ENCODE data around the gene CCL3. TPM values are rescaled to one million over a fixed set of nuclear protein-coding genes. Genes with fewer than 3 reads are reported as not detected.

The CCL3 gene
- total RNA-seq (2012; rRNA removed) (not detected in 2 replicates), polyA plus RNA-seq (2012; rRNA removed) (not detected in 2 replicates), Bru-seq, nascent RNA (not detected), BruChase-seq, experiment 1, labeled RNA remaining after a 6-hour chase (not detected), BruChase-seq, experiment 2, labeled RNA remaining after a 2-hour chase (not detected)
- not detected in 2 replicates for polyA plus RNA-seq (2012; cell fraction: cytosol; rRNA removed)
- polyA plus RNA-seq (2012; cell fraction: nucleus; rRNA removed; ENCODE audit: low replicate concordance): not detected in 2 replicates
- long read RNA-seq: 0 reads

DNA sequence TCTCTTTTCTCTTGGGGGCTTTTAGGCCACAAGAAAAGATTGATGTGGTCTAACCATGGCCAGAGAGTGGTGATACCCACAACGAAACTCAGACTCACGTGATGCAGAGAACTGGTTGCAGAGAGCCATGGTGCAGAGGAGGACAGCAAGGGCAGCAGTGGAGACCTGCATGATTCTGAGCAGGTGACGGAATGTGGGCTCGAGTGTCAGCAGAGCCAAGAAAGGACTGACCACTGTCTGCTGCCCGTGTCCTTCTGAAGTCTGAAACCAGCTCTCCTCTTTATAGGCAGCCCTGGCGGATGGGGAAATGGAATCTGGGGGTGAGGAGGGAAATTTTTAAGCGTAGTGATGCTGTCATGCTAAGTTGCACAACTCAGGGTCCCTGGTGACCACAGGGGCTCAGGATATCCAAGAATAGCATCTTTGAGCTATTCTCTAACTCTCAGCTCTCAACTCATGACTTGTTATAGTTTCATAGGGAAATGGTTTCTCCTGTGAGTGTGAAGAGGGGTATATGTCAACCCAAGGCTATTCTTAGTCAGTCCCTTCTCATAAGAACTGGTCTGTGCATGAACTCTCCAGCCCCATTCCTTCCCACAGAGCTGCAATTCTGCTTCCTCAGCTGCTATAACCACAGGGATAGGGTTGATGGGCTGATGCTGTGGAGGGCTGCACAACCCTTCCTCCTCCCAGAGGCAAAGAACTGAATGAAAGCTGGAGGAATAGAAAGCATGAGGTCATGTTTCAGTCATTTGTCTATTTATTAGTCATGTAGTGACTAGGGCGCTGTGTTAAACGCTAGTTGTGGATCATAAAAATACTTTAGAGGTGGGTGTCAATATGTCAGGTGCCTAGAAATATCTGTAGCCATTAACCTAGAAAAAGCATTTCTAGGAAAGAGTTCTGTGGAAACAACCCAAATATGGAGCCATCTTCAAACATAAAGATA, at the start of gene CCL3:
CCL3 (minus strand) TSS at position 256 of the 949 bp plus-strand sequence; CDS start at position 171, 85 bp downstream.
- Histone ChIP-seq H3K4me2 (ENCODE audit: low read depth, low read length) (no peak within 1 kb of the TSS), H2AK9ac (replicated peaks; ENCODE audit: low read depth, low read length, poor library complexity) (no peak within 1 kb of the TSS), H3K4me1 (ENCODE audit: control insufficient read depth, insufficient read depth, low read length) (no peaks in the 10 kb centered on the region), H3K27ac (ENCODE audit: insufficient read depth, low read length) (no peak within 1 kb of the TSS), H4K91ac (ENCODE audit: insufficient read depth, low read depth, low read length) (no peak within 1 kb of the TSS), H3K9me1 (ENCODE audit: insufficient read depth, low read length) (no peaks in the 10 kb centered on the region), H3K14ac (replicated peaks; ENCODE audit: low read depth, low read length) (no peak within 1 kb of the TSS), H3K79me1 (ENCODE audit: low read depth in 1 of 2, low read length in 2 of 2) (no peaks in the 10 kb centered on the region), H2BK15ac (ENCODE audit: low read depth, low read length) (no peak within 1 kb of the TSS), H2BK20ac (ENCODE audit: low read depth, low read length) (no peak within 1 kb of the TSS), H3K9me3 (ENCODE audit: control insufficient read depth, insufficient read depth, low read length) (no peaks in the 10 kb centered on the region), H3K36me3 (ENCODE audit: control insufficient read depth, insufficient read depth, low read length) (no peaks in the 10 kb centered on the region), H2BK5ac (ENCODE audit: low read depth, low read length, poor library complexity, severe bottlenecking) (no peak within 1 kb of the TSS), H3K4me3 (ENCODE audit: insufficient read depth, low read depth, low read length) (no peak within 1 kb of the TSS), H2AK5ac (ENCODE audit: low read depth, low read length) (no peak within 1 kb of the TSS), H3K18ac (ENCODE audit: low read depth, low read length) (no peak within 1 kb of the TSS), H3K56ac (ENCODE audit: extremely low read depth, insufficient read depth, low read length) (no peak within 1 kb of the TSS), H4K20me1 (ENCODE audit: insufficient read depth, low read length) (no peaks in the 10 kb centered on the region), H3K27me3 (ENCODE audit: control insufficient read depth, insufficient read depth, low read length) (no peaks in the 10 kb centered on the region; the same call in 1 of the 2 replicates), H3K9ac (ENCODE audit: low read depth, low read length) (no peak within 1 kb of the TSS), H3K4ac (ENCODE audit: low read depth, low read length) (no peak within 1 kb of the TSS), H3K23ac (ENCODE audit: low read depth, low read length) (no peak within 1 kb of the TSS), H2AFZ (replicated peaks; ENCODE audit: low read length, poor library complexity) (no peak within 1 kb of the TSS), H4K5ac (ENCODE audit: low read depth, low read length) (no peak within 1 kb of the TSS), H2BK120ac (ENCODE audit: low read depth, low read length) (no peak within 1 kb of the TSS), H4K8ac (ENCODE audit: low read depth in 2 of 2, low read length in 2 of 2) (no peak within 1 kb of the TSS)
- ChIA-PET POLR2A (ENCODE audit: unreplicated experiment) (no interaction called here), CTCF (no interaction called here)
- dilution Hi-C loops (cut with HindIII; ENCODE audit: low sequenced_read_pairs, unreplicated experiment) (no loop called here), intact Hi-C loops (cut with micrococcal nuclease) (no loop called here), in situ Hi-C loops (cut with MboI; ENCODE audit: low sequenced_read_pairs) (no loop called here)
- no CpG with 5 or more reads among the region's 9 CpGs for WGBS, 2 experiments (ENCODE audit: extremely low coverage in 2 of 2, insufficient read length in 1 of 2)
- ATAC-seq (ENCODE audit: low read depth): no peak
- no TSS peak for BruUV-seq (replicated peaks)
- no peak for DNase-seq
- TF ChIP-seq, protein P1, sequence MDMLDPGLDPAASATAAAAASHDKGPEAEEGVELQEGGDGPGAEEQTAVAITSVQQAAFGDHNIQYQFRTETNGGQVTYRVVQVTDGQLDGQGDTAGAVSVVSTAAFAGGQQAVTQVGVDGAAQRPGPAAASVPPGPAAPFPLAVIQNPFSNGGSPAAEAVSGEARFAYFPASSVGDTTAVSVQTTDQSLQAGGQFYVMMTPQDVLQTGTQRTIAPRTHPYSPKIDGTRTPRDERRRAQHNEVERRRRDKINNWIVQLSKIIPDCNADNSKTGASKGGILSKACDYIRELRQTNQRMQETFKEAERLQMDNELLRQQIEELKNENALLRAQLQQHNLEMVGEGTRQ (IDR thresholded peaks at IDR 0.05; ENCODE audit: low read depth, low read length): no peak
- TF ChIP-seq FOS (IDR thresholded peaks at IDR 0.05; ENCODE audit: low read depth, low read length) (no peak), BHLHE40 (IDR thresholded peaks at IDR 0.05; ENCODE audit: low read depth, low read length) (no peak), RFX5 (IDR thresholded peaks at IDR 0.05; ENCODE audit: low read depth, low read length) (no peak), POLR2A (IDR thresholded peaks at IDR 0.05; ENCODE audit: low read depth, low read length) (no peak), MAFK (IDR thresholded peaks at IDR 0.05; ENCODE audit: low read depth, low read length) (no peak), SMC3 (IDR thresholded peaks at IDR 0.05; ENCODE audit: low read depth, low read length) (no peak), CEBPB (IDR thresholded peaks at IDR 0.05; ENCODE audit: low read depth, low read length) (no peak), MXI1 (IDR thresholded peaks at IDR 0.05; ENCODE audit: borderline replicate concordance, low read depth, low read length) (no peak), MAZ (IDR thresholded peaks at IDR 0.05; ENCODE audit: borderline replicate concordance, low read depth, low read length) (no peak), CHD1 (IDR thresholded peaks at IDR 0.05; ENCODE audit: low read depth, low read length) (no peak)
- TF ChIP-seq, protein P2, sequence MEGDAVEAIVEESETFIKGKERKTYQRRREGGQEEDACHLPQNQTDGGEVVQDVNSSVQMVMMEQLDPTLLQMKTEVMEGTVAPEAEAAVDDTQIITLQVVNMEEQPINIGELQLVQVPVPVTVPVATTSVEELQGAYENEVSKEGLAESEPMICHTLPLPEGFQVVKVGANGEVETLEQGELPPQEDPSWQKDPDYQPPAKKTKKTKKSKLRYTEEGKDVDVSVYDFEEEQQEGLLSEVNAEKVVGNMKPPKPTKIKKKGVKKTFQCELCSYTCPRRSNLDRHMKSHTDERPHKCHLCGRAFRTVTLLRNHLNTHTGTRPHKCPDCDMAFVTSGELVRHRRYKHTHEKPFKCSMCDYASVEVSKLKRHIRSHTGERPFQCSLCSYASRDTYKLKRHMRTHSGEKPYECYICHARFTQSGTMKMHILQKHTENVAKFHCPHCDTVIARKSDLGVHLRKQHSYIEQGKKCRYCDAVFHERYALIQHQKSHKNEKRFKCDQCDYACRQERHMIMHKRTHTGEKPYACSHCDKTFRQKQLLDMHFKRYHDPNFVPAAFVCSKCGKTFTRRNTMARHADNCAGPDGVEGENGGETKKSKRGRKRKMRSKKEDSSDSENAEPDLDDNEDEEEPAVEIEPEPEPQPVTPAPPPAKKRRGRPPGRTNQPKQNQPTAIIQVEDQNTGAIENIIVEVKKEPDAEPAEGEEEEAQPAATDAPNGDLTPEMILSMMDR (conservative IDR thresholded peaks at IDR 0.05; ENCODE audit: low read depth, low read length): no peak
- TF ChIP-seq, protein P3, sequence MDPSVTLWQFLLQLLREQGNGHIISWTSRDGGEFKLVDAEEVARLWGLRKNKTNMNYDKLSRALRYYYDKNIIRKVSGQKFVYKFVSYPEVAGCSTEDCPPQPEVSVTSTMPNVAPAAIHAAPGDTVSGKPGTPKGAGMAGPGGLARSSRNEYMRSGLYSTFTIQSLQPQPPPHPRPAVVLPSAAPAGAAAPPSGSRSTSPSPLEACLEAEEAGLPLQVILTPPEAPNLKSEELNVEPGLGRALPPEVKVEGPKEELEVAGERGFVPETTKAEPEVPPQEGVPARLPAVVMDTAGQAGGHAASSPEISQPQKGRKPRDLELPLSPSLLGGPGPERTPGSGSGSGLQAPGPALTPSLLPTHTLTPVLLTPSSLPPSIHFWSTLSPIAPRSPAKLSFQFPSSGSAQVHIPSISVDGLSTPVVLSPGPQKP (IDR thresholded peaks at IDR 0.05; ENCODE audit: borderline replicate concordance, low read depth, low read length): no peak
